ENCODE results near the gene SORBS2.

The SORBS2 gene

DNA sequence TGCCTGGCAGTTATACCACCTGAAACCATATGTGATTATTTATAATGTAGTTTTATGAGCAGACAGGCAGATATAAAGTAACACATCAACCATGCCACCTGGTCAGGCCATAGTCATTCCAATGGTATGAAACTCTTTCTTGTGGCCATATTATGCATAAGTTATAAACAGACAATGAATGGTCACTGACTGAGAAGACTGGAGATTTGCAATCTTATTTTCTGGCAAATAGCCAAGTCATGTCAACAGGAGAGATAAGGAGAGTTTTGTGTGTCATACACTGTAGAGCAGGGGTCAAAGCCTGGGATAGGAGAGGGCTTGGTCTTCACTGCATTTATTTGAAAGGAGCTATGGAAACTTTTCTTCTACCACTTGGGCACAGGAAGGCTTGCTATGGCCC, 29.5 kb downstream of the SORBS2 start:
- TF ChIP-seq, protein P1, sequence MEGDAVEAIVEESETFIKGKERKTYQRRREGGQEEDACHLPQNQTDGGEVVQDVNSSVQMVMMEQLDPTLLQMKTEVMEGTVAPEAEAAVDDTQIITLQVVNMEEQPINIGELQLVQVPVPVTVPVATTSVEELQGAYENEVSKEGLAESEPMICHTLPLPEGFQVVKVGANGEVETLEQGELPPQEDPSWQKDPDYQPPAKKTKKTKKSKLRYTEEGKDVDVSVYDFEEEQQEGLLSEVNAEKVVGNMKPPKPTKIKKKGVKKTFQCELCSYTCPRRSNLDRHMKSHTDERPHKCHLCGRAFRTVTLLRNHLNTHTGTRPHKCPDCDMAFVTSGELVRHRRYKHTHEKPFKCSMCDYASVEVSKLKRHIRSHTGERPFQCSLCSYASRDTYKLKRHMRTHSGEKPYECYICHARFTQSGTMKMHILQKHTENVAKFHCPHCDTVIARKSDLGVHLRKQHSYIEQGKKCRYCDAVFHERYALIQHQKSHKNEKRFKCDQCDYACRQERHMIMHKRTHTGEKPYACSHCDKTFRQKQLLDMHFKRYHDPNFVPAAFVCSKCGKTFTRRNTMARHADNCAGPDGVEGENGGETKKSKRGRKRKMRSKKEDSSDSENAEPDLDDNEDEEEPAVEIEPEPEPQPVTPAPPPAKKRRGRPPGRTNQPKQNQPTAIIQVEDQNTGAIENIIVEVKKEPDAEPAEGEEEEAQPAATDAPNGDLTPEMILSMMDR (IDR thresholded peaks at IDR 0.05; ENCODE audit: low read depth, low read length, missing control alignments) = no peak
- no peak for DNase-seq (ENCODE audit: low read depth)
- H3K4me3 ChIP-seq (ENCODE audit: low read depth, low read length) = no peak overlapping the region

DNA sequence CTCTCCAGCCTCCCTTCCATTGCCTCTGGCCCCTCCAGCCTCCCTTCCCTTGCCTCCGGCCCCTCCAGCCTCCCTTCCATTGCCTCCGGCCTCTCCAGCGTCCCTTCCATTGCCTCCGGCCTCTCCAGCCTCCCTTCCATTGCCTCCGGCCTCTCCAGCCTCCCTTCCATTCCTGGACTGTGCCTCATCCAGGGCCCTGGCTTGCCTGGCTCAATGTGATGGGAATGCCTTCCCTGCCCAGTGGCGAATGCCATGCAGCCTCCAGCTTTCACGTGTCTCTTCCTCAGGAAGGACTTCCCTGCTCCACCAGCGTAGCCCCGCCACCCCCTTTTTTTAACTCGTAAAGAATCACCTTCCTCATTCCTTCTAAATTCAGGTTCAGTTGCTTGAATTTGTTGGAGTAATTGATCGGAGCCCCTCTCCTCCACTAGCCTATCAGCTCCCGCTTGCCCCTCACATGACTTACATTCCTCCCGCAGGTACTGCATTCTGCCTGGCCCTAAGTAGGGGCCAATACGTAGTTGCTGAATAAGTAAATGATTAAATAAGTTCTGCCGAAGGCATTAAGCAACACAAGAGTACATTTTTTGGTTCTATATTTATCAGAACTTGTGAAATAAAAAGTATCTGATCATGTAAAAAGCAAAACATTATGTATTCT, 30.3 kb downstream of the SORBS2 start:
- no peak overlapping the region for H3K4me3 ChIP-seq (ENCODE audit: low read depth, low read length)
- TF ChIP-seq, protein P1 (IDR thresholded peaks at IDR 0.05; ENCODE audit: low read depth, low read length, missing control alignments) = no peak
- DNase-seq (ENCODE audit: low read depth) = no peak

DNA sequence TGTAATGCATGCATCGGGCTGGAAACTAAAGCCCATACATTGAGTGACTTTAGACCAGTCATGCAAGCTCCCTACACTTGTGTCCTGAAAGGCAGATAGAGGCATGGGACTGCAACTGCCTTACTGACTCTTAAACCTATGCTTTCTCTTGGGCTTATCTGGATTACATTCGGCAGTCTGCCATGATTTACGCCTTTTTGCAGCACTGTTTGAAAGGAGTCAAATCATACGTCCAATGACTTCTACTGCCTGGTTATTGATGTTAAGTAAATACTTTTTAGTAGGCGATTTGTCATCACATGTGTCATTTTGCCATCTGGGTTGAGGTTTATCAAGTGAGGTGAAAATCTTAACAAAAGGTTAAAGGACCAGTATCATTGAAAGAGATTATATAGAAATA, 31.5 kb downstream of the SORBS2 start:
- DNase-seq (ENCODE audit: low read depth) = no peak
- no peak overlapping the region for H3K4me3 ChIP-seq (ENCODE audit: low read depth, low read length)
- TF ChIP-seq, protein P1 (IDR thresholded peaks at IDR 0.05; ENCODE audit: low read depth, low read length, missing control alignments) = no peak

DNA sequence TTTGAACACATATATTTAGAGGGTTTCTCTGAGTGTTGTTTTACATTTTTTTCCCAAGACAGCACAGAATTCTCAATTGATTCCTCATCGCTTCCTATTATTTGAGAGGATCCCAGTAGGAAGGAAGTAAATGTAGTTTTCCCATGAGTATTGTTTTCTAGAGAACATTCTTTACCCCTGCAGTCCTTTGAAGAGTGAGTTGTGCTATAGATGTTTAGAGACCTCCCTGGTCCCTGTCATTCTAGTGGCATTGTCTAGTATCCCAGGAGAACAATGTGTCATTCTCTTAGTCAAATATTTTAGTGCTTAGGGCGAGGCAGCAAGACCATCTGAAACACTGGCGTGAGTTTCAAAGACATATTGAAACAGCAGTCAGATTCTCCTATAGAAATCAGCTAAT, 32.5 kb downstream of the SORBS2 start:
- H3K4me3 ChIP-seq (ENCODE audit: low read depth, low read length) = no peak overlapping the region
- no peak for DNase-seq (ENCODE audit: low read depth)
- TF ChIP-seq, protein P1 (IDR thresholded peaks at IDR 0.05; ENCODE audit: low read depth, low read length, missing control alignments) = no peak

DNA sequence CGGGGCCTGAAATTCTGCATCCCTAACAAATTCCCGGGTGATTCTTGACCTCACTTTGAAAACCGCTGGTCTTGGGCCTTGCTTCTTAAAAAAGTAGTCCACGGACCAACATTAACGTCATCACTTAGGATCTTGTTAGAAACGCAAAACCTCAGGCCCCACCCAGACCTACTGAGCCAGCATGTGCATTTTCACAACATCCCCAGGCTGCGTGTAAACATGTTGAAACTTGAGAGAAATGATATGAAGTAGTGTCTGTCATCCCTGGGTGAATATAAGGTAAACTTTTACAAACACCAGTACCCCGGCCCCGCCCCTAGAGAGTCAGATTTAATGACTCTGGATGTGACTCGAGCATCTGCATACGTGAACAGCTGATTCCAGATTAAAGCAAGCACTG, 33.7 kb downstream of the SORBS2 start:
- no peak overlapping the region for H3K4me3 ChIP-seq (ENCODE audit: low read depth, low read length)
- TF ChIP-seq, protein P1 (IDR thresholded peaks at IDR 0.05; ENCODE audit: low read depth, low read length, missing control alignments) = no peak
- DNase-seq (ENCODE audit: low read depth) = no peak

DNA sequence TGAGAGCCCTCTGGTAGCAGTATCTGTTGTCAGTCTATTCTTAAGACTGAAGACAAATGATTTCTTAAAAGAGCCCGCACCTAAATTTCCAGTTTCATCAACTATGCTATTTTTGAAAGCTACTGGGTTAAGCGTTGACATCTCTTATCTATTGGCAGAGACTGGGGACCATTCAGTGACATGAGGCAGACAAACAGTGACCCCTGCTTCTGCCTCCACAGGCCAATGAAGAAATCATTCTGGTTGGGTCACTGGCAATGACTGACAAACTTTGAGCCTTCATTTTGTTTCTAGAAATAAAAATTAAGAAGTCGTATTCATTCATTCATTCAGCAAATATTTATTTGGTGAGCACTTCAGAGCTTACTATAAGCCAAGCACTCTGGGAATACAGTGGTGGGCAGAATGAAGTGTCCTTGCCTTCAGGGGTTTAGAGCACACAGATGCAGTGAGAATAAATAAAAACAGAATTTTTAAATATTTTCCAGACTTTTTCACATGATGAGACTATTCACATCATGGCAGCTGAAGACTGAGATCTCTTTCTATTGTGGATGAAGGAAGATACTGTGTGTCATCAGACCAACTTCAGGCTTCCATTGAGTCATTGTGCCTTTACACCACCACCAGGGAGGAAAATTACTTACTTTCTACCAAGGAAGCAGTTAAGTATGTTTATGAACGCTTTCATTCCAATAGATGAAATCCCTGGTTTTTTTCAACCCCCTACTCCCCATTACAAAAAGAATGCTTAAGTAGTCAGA, 36.0 kb downstream of the SORBS2 start:
- TF ChIP-seq, protein P1 (IDR thresholded peaks at IDR 0.05; ENCODE audit: low read depth, low read length, missing control alignments) = no peak
- no peak for DNase-seq (ENCODE audit: low read depth)

More for the DNA sequence above, 36.0 kb downstream of the SORBS2 start:
- no peak overlapping the region for H3K4me3 ChIP-seq (ENCODE audit: low read depth, low read length)
